GM19351 (cell line): ENCODE results near the gene ZNF70.

Experiments used
- ATAC-seq: cut with Tn5 transposase; IDR thresholded peaks from one replicate; pipeline ENCODE4 v1.9.1; 2021; ENCODE audit warnings: mild to moderate bottlenecking, moderate library complexity; ENCODE audit not compliant: unreplicated experiment

Gene ZNF70

DNA sequence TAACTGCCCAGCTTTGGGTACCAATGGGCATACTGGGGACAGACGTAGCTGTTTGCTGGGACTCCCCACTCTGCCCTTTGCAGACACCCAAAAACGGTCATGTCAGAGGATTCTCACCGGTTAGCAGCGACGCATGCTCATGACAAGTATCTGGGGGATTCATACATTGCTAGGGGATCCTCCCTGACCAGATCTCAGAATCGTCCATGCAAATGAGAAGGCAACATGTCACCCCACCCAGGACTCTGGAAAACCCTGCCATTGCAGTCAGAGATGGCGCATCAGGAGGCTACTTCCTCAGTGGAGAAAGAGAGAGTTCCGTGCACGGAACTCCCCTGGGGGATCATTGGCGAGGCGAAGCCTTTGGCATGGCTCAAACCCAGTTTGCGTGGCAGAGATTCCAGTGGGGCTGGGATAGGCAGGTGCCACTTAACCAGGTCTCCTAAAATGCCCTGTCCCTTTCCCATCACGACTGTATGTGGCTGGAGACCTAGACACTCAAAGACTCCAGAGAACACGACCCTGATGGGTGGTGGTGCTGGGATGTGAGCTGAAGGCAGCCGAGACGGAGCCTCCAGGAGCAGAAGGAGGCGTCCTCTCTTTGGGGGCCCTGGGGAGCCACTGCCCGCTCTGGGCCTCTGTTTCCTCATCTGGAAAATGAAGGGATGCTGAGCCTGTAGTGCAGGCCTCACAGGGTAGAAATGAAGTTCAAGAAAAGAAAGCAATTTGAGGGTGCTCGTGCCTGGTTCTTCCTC is 55.2 kb downstream of the ZNF70 start:
- no peak for ATAC-seq

DNA sequence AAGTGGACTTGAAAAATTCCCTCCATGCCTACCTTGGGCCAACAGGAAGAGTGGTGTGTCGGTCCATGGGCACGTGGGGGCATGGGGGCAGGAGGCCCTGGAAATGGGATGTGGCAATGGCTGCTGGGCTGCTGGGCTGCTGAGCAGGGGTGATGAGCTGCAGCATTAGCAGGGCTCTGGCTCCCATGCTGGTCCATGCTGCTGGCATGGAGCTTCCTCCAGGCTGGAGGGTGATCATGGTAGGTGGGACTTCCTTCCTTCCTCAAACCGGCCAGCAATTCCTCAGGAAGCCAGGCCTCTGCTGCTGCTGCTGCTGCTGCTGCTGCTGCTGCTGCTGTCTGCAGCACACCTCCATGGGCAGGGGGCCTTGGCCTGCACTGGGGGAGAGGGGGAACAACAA is 55.8 kb downstream of the ZNF70 start:
- ATAC-seq = no peak

DNA sequence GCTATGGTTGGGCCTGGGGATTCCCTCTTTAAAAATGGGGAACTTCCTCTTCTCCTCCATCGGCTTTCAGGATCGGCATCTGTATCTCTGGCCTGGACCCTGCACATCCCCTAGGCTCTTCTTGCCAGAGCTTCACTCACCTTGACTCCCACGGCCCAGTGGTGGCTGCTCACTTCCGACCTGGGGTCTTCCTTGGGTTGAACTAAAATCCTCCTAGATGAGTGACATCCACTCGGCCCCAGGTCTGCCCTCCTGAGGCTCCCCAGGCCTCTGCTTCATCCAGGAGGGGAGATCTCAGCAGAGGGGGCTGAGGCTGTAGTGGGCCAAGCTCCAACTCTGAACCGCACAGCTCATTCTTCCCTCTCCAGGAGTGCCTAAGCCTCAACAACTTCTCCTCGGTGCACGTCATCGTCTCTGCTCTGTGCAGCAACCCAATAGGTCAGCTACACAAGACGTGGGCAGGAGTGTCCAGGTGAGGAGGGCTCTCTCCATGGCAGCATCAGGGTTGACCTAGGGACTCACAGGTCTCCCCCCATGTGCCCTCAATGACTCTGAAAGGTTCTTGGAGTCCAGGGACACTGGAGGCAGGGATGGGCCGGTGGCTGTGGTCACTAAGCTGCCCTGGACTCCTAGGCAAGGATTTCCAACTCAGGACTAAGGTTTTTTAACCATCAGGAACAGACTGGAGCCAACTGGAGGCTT is 56.8 kb downstream of the ZNF70 start:
- no peak for ATAC-seq

DNA sequence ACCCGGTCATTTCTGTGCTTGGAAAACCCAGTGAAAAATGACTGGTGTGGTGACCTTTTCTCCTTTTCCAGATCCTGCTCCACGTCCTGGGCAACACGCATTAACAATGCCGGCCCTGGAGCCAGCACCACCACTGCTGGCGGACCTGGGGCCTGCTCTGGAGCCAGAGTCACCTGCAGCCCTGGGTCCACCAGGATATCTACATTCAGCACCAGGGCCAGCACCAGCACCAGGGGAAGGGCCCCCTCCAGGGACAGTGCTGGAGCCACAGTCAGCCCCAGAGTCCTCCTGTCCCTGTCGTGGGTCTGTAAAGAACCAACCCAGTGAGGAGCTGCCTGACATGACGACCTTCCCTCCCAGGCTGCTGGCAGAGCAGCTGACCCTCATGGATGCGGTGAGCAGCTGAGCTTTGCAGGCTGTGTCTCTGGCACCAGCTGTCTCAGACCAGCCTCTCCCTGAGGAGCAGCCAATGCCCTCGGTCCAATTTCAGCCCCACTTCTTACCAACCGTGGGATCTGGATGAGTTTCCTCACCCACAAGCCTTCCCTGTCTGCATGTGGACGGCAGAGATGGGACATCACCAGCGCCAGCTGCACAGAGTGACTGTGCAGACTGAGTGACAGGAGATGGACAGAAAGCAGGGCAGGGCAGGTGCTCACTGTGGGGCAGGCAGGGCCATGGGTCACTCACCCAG is 58.2 kb downstream of the ZNF70 start:
- no peak for ATAC-seq

DNA sequence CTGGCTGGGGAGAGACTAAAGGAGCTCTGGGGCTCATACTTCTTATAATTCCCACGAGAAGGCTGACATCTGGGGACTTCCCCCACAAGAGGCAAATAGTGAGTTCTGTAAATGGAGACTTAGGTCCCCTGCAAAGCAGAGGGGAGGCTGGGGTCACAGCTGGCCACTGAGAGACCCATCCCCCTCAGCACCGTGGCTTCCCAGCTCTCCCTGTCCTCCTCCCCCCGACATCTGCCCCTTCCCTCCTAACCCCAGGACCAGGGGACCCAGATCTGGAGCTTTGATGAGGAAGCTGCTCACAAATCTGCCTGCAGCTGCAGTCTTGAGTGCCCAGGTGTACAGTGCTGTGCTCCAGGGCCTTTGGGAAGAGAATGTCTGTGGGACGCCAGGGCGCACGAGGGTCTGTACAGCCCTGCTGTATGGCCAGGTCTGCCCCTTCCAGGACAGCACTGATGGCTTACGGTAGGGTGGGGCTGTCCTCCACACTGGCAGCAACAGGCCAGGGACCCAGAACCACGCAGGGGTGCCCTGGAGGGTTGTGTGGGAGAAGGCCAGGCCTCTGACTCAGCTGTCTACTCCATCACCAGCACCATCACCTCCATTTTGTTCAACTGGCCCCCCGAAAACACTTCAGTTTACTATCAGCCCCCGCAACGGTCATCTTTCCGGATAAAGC is 59.0 kb downstream of the ZNF70 start:
- ATAC-seq = no peak

DNA sequence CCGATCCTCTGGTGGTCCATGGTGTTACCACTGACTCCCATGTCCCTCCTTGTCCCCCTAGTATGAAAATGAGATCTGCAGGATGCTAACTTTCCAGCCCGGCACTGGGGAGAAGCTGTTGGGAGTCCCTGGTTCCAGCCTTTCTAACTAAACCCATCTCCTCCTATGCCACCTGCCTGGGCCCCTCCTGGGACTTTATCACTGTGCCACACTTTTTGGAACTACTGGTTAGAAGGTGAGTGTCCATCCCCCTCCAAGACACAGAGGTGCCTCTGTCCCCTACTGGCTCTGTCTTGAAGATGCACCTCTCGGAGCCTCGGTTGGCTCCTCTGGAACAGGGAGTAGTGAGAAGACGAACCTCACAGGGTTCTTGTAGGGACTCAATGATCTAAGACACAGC is 60.2 kb downstream of the ZNF70 start, which contains the start of gene RGL4:
Gene RGL4, plus strand, starts transcription at position 301 of the 400 bp plus-strand sequence. CDS start 1,018 bp downstream, outside the sequence.
- ATAC-seq = no peak

DNA sequence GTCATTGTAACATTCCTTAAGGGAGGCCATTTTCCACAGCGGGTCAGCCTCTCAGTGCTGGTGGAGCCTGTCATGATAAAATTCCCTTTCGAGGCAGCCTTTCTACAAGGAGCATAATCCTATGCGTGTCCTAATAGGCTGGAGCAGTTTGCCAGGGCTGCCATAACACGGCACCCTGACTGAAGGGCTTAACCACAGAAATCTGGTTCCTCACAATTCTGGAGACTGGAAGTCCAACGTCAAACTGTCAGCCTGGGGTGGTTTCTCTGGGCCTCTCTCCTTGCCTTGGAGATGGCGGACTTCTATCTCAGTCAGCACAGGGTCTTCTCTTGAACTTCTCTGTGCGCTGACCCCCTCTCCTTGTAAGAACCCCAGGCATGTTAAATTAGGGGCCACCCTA is 61.5 kb downstream of the ZNF70 start:
- no peak for ATAC-seq
